OCI-LY3 (cell line): ENCODE results near the gene UBE2U.

Experiments
- H2AFZ ChIP-seq: fragments of 200-600, 300-600 bp; shearing (Covaris generic); 2 replicates; pipeline ENCODE4 v1.6.0; 2014; ENCODE audit warnings: antibody characterized with exemption, low read depth, low read length
- H3K27ac ChIP-seq: fragments of 200-600, 300-600 bp; sonication (generic); 2 replicates; pipeline ENCODE4 v1.5.1; 2014; ENCODE audit warnings: mild to moderate bottlenecking, low read length, moderate library complexity, mixed read lengths
- H3K27me3 ChIP-seq: fragments of 200-600, 300-600 bp; sonication (generic); 2 replicates; pipeline ENCODE4 v1.6.1; 2014; ENCODE audit warnings: low read depth, low read length, mixed read lengths
- H3K36me3 ChIP-seq: fragments of 200-600, 300-600 bp; sonication (generic); replicated peaks from 2 replicates; pipeline ENCODE3; 2014; ENCODE audit warnings: low read depth, low read length, mixed read lengths
- H3K4me1 ChIP-seq: fragments of 300-600, 200-600 bp; sonication (generic); 2 replicates; pipeline ENCODE4 v1.6.1; 2014; ENCODE audit warnings: low read length, mixed read lengths
- H3K4me2 ChIP-seq: fragments of 200-600, 300-600 bp; sonication (generic); 2 replicates; pipeline ENCODE4 v1.6.1; 2014; ENCODE audit warnings: low read length, mixed read lengths
- H3K4me3 ChIP-seq: fragments of 300-600, 200-600 bp; sonication (generic); 2 replicates; pipeline ENCODE4 v1.5.1; 2014; ENCODE audit warnings: antibody characterized with exemption, mild to moderate bottlenecking, low read length, moderate library complexity
- H3K79me2 ChIP-seq: fragments of 300-600, 200-600 bp; shearing (Covaris generic); 2 replicates; pipeline ENCODE4 v1.6.1; 2014; ENCODE audit warnings: mild to moderate bottlenecking, low read length, mixed read lengths
- H3K9ac ChIP-seq: fragments of 300-600, 200-600 bp; shearing (Covaris generic); 2 replicates; pipeline ENCODE4 v1.6.0; 2014; ENCODE audit warnings: mild to moderate bottlenecking, low read length, moderate library complexity
- H3K9me3 ChIP-seq: fragments of 200-600, 300-600 bp; shearing (Covaris generic); 2 replicates; pipeline ENCODE4 v1.6.1; 2014; ENCODE audit warnings: low read length, mixed read lengths; ENCODE audit not compliant: insufficient read depth
- H4K20me1 ChIP-seq: fragments of 200-600, 300-600 bp; sonication (generic); 2 replicates; pipeline ENCODE4 v1.6.1; 2016; ENCODE audit warnings: low read length, mixed read lengths; ENCODE audit not compliant: insufficient read depth
- CTCF ChIP-seq: fragments of 200-600, 300-600 bp; sonication (generic); IDR thresholded peaks from 2 replicates; pipeline ENCODE4 v1.5.1; 2014; ENCODE audit warnings: antibody characterized with exemption, low read length, low read depth
- EZH2phosphoT487 ChIP-seq: fragments of 200-600 bp; shearing (Covaris generic); IDR thresholded peaks from 2 replicates; pipeline ENCODE4 v1.6.1; 2018; ENCODE audit warnings: antibody characterized with exemption, mixed run types, low read depth

Gene UBE2U

GRCh38 chr1:64229307-64229706, 25.9 kb downstream of the UBE2U start:
- H3K79me2 ChIP-seq = no peaks in the 10 kb centered on the region
- H3K36me3 ChIP-seq = no peaks in the 10 kb centered on the region
- peaks cover 8% of the 10 kb centered on the region for H3K27me3 ChIP-seq
- no peak overlapping the region for H3K4me3 ChIP-seq
- H3K27ac ChIP-seq = no peak overlapping the region
- no peak overlapping the region for H3K9ac ChIP-seq
- H3K9me3 ChIP-seq = no peaks in the 10 kb centered on the region
- H3K4me1 ChIP-seq = no peaks in the 10 kb centered on the region
- no peaks in the 10 kb centered on the region for H4K20me1 ChIP-seq
- H3K4me2 ChIP-seq = no peak overlapping the region
- TF ChIP-seq EZH2phosphoT487 (no peak), CTCF (no peak)
- no peak overlapping the region for H2AFZ ChIP-seq

GRCh38 chr1:64231153-64231552, 27.7 kb downstream of the UBE2U start:
- Histone ChIP-seq H3K36me3 (no peaks in the 10 kb centered on the region), H3K9me3 (no peaks in the 10 kb centered on the region), H3K4me2 (no peak overlapping the region), H3K9ac (no peak overlapping the region), H3K4me1 (no peaks in the 10 kb centered on the region), H4K20me1 (no peaks in the 10 kb centered on the region), H3K79me2 (no peaks in the 10 kb centered on the region), H3K27ac (no peak overlapping the region), H3K4me3 (no peak overlapping the region), H2AFZ (no peak overlapping the region), H3K27me3 (peaks cover 8% of the 10 kb centered on the region)
- TF ChIP-seq EZH2phosphoT487 = no peak
- no peak for TF ChIP-seq CTCF

GRCh38 chr1:64231654-64232053, 28.2 kb downstream of the UBE2U start:
- Histone ChIP-seq H3K27me3 (peaks cover 13% of the 10 kb centered on the region), H2AFZ (no peak overlapping the region), H3K4me1 (no peaks in the 10 kb centered on the region), H3K27ac (no peak overlapping the region), H3K36me3 (no peaks in the 10 kb centered on the region), H3K9ac (no peak overlapping the region), H4K20me1 (no peaks in the 10 kb centered on the region), H3K4me2 (no peak overlapping the region), H3K4me3 (no peak overlapping the region), H3K9me3 (no peaks in the 10 kb centered on the region), H3K79me2 (no peaks in the 10 kb centered on the region)
- no peak for TF ChIP-seq CTCF
- TF ChIP-seq EZH2phosphoT487 = no peak

- TF ChIP-seq CTCF (no peak), EZH2phosphoT487 (no peak)
- Histone ChIP-seq H3K27me3 (peaks cover 12% of the 10 kb centered on the region; the same call in 1 of the 2 replicates), H3K9ac (no peak overlapping the region), H4K20me1 (no peaks in the 10 kb centered on the region), H2AFZ (no peak overlapping the region), H3K4me1 (no peaks in the 10 kb centered on the region), H3K4me3 (no peak overlapping the region), H3K9me3 (no peaks in the 10 kb centered on the region), H3K27ac (no peak overlapping the region), H3K4me2 (no peak overlapping the region), H3K79me2 (no peaks in the 10 kb centered on the region), H3K36me3 (no peaks in the 10 kb centered on the region)
These were observed 31.3 kb downstream of the UBE2U start for GRCh38 chr1:64234714-64235113.
